Fibroblast of skin of back (primary cell): Measurements from ENCODE around the gene SEMA3D. TPM values are rescaled to one million over a fixed set of nuclear protein-coding genes. Genes with fewer than 3 reads are reported as not detected.

Experiments used
- DNase-seq: peaks from one replicate; pipeline ENCODE4 v3.0.0-alpha.2; 2013
- polyA plus RNA-seq, 2 experiments: library from polyadenylated mRNA; unstranded; fragments of 120-200 nt; gene quantifications; one replicate each; pipeline ENCODE4 v1.2.1, GENCODE V29; 2013; ENCODE audit not compliant: insufficient read length in 2 of 2

Gene SEMA3D
- polyA plus RNA-seq (2013, experiment 1 of 2; ENCODE audit: insufficient read length) = 2.4 TPM
- 3.4 TPM for polyA plus RNA-seq (2013, experiment 2 of 2; ENCODE audit: insufficient read length)

DNA sequence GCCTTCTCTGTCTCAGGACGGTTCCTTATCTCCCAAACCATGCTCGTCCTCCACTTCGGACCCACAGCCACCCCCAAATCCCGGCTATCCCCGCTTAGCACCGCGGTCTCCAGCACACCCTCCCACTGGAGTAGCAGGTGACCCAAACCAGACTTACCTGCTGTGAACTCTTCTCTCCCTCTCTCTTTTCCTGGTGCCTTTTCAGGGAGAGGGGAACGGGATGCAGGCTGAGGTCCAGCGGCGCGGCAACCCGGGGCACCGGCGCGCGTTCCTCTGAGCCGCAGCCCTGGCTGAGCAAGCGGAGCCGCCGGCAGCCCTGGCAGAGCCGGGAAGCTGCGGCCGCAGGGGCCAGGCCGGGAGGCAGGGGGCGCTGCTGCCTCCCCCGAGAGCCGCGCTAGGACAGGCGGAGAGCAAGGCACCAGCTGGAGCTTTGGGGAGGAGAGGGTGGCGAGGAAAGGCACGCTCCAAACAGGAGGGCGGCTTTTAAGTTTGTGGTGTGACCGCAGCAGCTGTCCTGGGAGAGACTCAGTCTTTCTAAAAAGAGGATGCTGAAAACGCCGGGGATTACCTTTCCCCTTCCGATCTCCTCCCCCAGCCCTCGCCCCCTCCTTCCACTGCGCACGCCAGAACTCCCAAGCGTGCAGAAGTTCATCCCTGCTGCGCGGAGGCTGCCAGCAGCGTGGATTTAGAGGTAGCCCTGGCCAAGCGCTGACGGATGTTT is at the start of gene SEMA3D:
Gene SEMA3D (minus strand): TSS at position 536 of the 721 bp plus-strand sequence. CDS start 65,165 bp downstream, outside the sequence.
- peak; percentile 80 for DNase-seq

DNA sequence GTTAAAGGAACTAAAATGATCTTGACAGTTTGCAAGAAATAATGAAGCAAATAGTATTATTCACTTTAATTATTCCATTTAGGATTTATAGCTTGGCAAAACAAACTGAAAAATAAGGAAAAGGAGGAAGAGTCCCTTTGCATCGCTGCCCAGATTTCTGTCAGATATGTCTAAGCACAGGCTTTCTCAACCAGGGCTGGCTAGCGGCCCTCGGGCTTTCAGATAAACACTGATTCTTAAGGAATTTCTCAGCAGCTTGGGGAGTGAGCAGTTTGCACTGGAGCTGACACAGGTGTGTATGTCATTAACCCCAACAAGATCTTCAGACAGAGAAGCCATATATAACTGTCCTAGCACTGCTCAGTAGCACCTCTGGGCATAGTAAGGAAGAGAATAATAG is 47.9 kb upstream of the SEMA3D start:
- no peak for DNase-seq

DNA sequence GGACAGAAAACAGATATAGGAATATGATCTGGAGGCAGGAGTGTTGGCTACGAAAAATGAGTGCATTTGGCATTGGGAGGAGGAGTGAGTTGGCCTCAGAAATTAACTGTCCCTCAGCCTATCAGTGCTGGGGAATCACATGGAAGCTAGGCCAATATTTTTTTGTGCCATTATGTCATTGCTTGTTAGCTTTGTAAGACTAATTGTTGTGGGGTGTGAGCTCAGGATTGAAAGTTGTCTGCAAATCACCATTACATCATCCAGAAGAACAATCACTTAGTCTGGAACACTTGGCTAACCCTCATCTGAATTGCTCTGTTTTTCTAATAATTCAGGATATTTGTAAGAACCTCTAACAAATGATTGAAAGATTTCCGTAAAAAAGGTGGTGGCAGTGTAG is 45.2 kb upstream of the SEMA3D start:
- no peak for DNase-seq

DNA sequence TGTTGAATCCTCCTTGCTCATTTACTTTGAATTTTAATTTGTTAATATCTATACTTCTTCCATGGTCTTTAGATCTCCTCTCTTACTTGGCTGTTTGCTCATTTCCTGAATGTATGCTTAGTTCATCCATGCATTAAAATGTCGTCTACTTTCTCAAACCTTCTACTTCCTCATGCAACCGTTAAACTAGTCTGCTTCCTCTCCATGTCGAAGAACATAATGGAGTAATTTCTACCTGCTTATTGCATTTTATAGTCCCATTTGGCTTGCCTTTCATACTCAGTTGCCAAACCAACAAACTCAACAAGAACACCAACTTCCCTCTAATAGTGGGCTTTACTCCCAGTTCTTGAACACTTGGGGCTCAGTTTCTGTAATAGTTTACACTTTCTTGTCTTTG is 43.8 kb upstream of the SEMA3D start:
- DNase-seq = no peak

DNA sequence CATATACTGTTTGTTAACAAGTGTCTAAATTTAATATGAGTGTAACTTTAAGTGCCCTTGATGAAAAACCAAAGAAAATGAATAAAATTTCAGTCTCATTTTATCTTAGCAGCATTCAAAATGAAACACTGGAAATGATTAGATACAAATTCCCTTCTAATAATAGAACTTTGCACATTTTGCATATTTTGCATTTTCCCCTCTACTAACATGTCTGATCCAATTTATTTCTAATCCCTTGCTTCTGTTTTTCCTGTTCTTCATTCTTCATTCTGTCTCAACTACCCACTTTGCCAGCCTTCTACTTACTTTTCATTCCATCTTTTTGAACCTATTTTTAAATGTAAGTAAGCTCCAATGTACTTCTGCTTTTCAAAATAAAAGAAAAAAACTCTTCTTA is 42.7 kb upstream of the SEMA3D start:
- peak; percentile 3 for DNase-seq

DNA sequence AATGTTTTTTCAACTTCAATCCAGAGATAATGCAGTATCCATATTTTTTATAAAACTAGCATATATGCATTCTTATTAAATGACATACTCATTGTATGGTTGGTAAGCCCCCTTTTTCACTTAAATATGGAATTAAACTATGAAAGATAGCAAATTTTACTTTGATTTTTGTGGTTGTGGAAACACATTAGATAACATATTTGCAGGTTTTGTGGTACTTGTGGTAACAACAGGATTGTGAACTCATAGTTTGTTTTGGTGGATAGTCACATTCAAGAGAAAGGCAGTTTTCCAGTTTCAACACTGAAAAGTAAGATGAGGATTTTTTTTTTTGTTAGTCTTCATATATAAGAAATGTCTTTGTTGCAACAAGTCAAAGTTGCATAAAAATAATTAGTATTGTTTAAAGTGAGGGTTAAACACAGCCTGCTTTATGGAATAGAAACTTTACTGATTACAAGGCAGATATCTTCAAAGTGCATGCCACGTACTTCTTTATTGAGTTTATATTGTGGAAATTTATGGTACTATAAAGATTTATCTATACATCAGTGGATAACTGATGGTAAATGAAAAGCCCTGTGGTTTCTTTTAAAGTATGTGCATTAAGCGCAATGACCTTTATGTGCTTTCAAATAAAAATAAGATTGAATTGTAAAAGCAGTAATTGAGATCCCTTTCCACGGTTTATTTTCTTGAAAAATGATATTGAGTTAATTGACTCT is 39.7 kb upstream of the SEMA3D start:
- peak; percentile 68 for DNase-seq

DNA sequence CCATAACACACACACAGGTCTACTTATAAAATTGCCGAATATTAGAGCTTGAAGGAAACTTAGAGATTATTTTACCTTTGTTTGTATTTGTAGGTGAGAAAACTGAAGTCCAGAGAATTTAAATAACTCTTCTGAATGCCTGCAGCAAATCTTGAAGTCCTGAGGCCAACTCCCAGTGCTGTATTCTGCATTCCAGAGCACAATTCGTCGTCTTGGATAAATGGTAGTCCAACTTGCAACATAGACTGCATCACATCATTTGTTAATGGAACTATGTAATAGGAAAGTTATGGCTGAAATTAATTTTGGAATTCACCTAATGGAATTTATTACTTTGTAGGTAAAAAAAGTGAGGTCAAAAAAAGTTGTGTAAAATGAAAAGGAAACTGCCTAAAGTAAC is 37.3 kb upstream of the SEMA3D start:
- peak; percentile 4 for DNase-seq

DNA sequence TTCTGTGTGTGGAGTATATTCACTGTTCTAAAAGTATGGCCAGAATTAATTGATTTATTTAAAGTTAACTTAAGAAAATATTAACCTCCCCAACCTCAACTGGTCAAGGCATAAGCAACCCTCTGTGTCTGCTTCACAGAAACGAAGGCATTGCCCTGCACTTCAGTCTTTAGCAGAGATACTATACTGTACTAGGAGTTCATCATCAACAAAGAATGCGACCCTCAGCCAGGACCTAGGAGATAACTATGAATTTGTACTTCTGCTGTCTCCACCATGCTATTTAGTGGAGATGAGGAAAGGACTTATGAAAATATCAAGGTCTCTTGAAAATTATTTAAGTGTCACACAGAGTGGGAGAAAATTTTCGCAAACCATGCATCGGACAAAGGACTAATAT is 35.7 kb upstream of the SEMA3D start:
- peak; percentile 30 for DNase-seq

DNA sequence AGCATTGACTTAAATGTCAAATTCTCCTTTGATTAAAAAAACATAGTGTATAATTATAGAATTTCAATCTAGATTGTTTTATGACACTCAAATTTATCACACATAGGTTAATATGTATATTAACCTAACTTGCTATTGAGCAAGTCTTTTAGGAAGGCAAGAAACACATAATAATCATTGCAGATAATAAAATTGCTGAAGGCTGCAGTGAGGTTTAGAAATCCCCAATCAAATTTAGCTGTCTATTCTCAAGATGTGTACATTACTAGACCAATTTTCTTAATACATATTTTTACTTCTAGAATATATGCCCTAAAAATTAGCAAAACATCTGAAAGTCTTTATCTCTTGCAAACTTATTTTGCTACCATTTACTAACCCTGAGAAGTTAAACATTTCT is 34.9 kb upstream of the SEMA3D start:
- DNase-seq = no peak

DNA sequence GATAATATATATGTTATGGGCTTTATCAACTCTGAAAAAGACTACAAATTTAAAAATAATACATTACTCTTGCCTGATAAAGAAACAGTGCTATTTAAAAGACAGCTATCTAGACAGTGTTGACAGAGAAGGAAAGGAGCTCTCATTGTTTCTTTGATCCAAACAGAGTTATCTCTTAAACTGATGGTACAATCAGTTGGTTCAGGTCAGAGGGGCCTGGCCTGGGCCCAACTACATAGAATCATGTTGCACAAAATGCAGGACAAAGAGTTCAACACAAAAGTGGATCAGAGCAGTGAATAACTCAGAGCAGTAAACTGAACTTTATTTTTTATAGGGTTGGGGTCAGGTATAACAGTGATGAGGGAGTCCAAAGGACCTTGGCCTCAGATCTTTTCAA is 33.8 kb upstream of the SEMA3D start:
- no peak for DNase-seq

DNA sequence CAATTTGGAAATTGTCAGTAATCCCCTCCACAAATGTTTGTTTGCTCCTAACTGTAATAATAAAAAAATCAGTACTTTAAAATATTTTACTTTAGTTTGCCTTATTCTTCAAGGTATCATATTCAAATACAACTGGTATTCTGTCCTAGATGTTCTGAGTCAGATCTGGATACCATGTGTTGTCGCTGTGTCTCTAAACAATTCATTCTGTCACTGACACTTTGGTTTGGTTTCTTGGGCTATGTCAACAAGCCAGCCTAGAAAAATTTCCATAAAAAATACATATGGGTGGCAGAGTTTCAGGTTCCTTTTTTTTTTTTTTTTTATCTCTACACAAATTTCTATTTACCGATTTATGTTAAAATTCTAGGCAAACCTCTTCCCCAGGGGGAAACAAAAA is 33.2 kb upstream of the SEMA3D start:
- no peak for DNase-seq

DNA sequence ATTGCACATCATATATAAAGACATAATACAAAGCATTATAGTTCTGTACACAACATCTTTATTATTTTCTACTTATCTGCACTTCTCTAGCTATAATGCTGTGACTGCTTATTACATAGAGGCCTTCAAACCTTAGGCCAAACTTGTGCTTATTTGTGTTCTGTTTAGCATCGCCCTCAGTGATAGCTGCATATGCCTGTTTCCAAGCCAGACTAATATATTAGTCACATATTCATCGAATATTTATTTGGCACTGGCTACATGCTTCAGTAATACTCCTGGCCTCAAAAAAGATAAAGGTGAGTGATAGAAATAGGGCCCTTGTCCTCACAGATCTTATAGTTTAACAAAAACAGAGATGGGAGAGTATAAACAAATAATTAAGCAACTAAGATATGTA is 30.2 kb upstream of the SEMA3D start:
- DNase-seq = no peak

DNA sequence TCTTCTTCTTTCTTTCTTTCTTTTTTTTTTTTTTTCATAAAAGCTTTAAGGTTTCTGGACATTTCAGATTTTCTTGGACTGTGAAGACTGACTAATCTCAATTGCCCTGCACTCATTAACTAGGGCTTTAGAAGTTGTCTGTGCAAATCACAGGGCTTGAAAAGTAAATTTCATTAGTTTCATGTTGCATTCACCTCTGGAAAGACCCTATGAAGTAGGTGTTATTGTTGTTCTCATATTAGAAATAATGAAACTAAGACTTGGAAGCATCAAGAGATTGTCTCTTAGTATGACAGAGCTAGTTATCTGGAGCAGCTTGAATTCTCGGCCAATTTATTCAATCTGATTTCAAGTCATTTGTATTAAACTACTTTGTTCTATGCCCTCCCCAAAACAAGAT is 28.2 kb upstream of the SEMA3D start:
- no peak for DNase-seq

DNA sequence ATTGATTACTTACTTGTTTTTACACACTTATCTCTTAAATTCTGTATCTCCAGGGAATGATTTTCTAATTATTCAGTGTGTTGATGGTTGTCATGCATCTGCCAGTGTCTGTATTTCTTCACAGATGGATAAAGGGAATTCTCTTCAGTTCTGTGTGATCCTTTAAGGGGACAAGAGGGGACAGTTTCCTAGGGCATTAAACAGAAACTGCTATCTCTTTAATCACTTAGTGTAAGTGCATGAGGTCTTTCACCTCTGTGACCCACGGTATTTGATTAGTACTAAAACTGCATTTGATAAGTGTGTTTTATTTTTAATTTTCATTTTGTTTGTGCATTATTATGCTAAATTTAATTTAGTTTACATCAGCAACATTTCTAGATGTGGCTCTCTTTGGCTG is 26.6 kb upstream of the SEMA3D start:
- no peak for DNase-seq

DNA sequence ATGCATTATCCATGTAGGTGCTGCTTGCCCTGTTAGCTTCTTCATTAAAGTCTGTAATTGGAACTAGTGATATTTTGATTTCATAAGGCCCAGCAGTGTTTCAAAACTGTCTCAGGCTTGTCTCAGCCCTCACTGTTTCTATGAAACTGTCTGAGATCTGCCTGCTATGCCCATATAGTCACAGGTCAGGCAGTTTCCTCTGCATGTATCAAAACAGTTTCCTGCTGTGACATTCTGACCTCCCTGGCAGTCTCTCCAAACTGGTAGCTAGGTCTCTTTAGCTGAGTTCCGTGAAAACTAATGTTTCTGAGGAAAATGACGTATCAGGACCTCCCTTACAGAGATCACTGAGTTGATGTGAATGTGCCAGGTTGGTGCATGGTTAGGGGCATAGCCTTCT is 18.9 kb upstream of the SEMA3D start:
- DNase-seq = no peak

DNA sequence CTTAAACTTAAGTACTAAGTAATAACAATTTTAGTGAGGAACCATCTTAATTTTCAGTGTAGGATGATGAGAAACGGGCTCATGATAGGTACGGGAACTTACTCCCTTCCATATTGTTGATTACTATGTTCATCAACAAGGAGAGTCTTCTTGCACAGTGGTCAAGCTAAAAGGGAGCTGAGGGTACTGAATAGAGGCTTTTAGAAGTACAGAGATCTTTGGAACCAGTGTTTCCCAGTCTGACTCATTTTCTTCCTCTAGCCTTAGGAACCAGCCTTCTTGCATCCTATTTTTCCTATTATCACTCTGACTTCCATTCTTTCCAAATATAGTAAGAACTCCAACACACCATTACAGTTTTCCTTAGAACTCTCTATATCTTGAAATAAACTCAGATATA is 17.6 kb upstream of the SEMA3D start:
- no peak for DNase-seq

DNA sequence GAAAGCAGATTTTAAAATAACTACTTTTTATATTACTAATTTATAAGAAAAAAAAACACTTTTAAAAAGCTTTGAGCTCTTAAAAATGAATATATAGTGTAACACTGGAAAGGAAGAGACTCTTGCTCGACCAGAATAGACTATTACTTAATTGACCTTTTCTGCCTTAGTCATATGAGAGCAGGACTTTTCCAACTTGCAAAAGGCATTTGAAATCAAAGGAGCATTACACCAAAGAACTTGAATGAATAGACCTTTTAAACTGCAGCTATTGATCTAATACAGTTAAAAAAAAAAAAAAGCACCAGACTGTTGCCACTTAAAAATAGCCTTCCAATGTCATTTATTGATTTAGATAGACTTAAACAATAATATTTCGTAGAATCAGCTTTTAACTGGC is 17.2 kb upstream of the SEMA3D start:
- DNase-seq = no peak

DNA sequence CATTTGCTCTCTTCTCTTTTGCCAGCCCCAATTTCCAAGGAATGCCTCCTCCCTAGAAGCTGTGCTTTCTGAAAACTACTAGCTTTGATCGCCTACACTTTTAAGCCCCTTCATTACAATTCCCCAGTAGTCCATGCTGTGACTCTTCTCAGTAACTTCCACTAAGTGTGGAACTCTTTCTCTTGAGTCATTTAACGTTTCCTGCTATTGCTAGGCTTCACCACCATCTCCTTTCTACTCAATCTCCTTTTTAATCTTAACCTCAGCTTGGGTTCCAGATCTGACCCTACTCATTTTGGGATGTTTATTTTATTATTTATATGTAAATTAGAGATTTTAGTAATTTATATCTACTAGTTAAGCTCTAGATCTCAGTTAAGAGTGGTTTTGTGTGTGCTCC is 14.4 kb upstream of the SEMA3D start:
- DNase-seq = no peak

DNA sequence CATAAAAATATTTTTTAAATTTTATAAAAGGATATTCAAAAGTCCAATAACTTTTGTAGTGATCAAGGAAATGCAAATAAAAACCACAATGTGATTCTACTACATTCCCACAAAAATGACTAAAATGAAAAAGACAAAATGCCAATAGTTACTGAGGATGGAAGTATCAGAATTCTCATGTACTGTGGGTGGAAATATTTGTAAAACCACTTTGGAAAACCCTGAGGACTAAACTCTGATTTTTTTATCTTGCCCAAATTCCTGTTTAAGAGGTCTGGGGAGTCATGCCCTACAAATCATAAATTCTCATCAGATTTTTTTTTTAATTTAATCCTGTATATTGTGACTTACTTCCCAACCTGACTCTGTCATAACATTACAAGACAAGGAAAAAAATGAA is 9.8 kb upstream of the SEMA3D start:
- DNase-seq = peak; percentile 23

DNA sequence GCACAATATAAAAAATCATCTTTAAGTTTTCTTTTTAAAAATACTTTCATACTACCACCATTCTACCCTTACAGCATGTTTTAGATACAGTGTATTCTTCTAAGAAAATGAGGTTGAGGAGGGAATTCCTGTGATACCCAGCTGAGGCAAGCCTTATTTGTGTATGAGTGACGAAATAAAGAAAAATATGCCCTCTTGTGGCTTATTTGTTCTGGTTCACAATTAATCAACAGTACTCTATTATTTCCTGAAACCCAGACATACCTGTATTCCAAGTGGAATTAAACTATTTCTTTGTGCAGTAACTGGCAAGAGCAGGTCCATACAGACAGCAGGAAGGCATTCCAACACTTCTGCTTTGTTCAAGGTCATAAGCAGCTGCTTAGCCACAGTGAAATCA is 4.5 kb upstream of the SEMA3D start:
- peak; percentile 14 for DNase-seq

DNA sequence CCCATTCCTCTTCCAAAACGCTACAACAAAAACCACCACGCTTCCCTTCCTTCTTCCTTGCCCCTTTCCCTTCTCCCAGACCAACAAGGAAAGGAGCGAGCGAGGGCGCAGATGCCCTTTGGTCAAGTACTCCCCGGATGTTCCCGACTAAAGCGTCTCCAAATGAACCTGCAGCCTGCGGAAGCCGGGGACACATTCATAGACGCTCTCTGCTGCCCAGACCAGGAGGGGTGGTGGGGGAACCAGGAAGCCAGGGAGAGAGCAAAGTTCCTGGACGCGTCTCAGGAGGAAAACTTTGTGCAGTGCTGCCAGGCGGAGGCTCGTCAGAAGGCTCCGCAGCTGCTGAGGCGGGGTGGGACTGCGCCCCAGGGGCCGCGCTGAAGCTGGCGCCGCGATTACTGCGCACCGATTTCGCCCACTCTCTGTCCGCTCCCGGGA is 754 bp downstream of the SEMA3D start:
- peak; percentile 47 for DNase-seq

DNA sequence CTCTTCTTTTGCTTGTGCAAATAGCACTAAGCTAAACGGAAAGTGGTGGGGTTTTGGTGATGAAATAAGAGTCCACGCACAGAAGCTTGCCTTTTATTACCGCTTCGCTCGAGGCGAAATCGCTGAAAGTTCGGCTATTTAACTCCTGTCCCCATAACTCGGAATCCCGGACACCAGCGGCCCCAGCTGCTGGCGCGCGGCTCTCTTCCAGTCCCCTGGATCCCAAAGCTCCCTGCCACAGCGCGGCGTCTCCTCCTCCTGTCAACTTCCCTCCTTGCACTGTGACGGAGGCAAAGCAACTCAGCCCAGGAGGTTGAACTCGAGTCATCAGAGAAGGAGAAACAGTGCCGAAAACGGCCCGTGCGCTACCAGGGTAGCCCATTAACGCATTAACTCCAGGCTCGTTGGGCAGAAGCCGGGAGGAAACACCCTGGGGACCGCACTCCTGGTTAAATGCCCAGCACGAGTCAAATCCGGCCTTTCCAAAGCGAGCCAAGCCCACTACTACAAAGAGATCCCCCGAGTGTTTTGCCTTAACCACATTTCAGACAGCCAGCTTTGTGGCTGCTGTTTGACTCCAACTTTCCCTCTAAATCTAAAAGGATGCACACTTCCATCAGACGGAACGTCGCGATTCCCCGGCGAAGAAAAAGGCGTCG is 1.3 kb downstream of the SEMA3D start:
- peak; percentile 82 for DNase-seq

DNA sequence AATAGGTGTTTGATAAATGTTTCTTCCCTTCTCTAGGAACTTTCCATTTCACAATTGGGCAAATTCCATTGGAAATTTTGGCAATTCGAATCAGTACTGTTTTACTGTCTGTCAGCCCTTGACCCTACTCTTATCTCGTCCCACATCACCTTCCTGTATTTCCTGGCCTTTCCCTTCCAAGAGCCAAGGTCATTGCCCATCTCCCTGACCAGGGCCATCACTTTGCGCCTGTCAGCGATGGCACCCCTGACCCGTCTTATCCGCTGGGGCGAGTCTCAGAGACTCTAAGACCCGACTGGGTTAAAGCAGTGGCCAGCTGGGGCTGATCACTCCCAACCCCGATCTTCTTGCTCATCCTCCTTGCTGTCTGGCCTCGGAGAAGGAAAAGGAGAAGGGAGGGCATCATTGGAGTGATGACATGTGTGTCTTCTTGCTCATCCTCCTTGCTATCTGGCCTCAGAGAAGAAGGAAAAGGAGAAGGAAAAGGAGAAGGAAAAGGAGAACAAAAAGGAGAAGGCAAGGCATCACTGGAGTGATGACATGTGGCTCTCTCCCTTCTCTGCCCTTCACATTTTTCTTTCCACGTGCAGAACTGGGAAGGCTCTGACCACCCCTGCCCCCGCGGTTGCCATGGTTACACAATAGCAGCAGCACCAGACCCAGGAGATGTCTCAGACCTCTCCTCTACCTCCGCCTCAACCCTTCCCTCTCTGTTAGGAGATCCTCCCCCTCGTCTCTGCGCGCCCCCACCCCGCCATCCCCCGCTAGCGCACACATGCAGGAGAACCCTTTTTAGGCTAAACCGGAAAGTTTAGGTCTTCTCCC is 2.0 kb downstream of the SEMA3D start:
- DNase-seq = peak; percentile 46
